Measurements from ENCODE around the gene S100A12.

Gene S100A12

DNA sequence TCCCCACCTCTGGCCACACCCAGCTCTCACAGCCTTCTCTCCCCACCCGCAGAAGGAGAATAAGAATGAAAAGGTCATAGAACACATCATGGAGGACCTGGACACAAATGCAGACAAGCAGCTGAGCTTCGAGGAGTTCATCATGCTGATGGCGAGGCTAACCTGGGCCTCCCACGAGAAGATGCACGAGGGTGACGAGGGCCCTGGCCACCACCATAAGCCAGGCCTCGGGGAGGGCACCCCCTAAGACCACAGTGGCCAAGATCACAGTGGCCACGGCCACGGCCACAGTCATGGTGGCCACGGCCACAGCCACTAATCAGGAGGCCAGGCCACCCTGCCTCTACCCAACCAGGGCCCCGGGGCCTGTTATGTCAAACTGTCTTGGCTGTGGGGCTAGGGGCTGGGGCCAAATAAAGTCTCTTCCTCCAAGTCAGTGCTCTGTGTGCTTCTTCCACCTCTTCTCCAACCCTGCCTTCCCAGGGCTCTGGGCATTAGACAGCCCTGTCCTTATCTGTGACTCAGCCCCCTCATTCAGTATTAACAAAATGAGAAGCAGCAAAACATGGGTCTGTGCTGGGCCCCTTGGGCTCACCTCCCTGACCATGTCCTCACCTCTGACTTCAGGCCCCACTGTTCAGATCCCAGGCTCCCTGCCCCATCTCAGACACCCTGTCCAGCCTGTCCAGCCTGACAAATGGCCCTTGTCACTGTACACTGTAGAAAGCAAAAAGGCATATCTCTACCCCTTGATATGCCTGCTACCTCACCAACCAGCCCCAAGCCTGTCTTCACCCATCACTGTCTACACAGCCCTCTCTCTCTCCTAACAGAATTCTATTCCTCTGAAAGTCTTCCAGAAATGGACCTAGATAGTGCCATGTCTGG, 14.6 kb downstream of the S100A12 start:
- Histone ChIP-seq H3K4me2 (ENCODE audit: low read length) (no peak overlapping the region), H3F3A (ENCODE audit: control insufficient read depth, insufficient read depth) (no peaks in the 10 kb centered on the region), H3K9me2 (replicated peaks; ENCODE audit: control insufficient read depth, low read length) (no peaks in the 10 kb centered on the region), H3K79me2 (ENCODE audit: control insufficient read depth, low read length) (no peaks in the 10 kb centered on the region), H4K20me1 (ENCODE audit: control insufficient read depth, insufficient read depth, low read depth, low read length) (no peaks in the 10 kb centered on the region; the same call in 1 of the 2 replicates), H3K27me3 (ENCODE audit: control insufficient read depth, low read length) (peaks cover under 1% of the 10 kb centered on the region; the same call in 1 of the 2 replicates), H3K4me3 (ENCODE audit: low read length) (no peak overlapping the region), H3K27ac (ENCODE audit: low read depth, low read length) (no peak overlapping the region), H3K4me1 (ENCODE audit: control insufficient read depth, low read length) (no peaks in the 10 kb centered on the region), H3K9me3 (ENCODE audit: control insufficient read depth, insufficient read depth, low read length) (no peaks in the 10 kb centered on the region), H3K36me3 (ENCODE audit: control insufficient read depth, low read length) (no peaks in the 10 kb centered on the region)
- TF ChIP-seq, protein P1, sequence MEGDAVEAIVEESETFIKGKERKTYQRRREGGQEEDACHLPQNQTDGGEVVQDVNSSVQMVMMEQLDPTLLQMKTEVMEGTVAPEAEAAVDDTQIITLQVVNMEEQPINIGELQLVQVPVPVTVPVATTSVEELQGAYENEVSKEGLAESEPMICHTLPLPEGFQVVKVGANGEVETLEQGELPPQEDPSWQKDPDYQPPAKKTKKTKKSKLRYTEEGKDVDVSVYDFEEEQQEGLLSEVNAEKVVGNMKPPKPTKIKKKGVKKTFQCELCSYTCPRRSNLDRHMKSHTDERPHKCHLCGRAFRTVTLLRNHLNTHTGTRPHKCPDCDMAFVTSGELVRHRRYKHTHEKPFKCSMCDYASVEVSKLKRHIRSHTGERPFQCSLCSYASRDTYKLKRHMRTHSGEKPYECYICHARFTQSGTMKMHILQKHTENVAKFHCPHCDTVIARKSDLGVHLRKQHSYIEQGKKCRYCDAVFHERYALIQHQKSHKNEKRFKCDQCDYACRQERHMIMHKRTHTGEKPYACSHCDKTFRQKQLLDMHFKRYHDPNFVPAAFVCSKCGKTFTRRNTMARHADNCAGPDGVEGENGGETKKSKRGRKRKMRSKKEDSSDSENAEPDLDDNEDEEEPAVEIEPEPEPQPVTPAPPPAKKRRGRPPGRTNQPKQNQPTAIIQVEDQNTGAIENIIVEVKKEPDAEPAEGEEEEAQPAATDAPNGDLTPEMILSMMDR (IDR thresholded peaks at IDR 0.05; ENCODE audit: low read depth, low read length, poor library complexity, severe bottlenecking), result no peak
- TF ChIP-seq EZH2phosphoT487 (IDR thresholded peaks at IDR 0.05; ENCODE audit: borderline replicate concordance, low read length), result no peak

DNA sequence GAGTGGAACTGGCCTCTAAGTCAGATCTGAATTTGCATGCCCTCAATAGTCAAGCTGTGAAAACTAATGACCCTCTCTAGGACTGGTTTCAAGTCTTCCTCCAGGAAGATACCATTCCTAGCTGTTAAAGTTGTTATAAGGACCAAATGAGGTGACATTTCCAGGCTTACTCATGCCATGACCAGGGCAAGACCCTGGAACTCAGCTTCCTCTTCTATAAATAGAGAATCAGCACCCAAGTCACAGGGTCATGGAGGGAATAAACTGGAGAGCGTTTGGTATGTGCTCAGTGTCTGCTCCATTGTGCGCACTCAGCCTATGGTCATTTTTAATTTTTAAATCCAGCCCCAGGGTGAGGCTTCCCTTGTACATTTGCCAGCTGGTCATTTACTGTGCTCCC, 15.2 kb downstream of the S100A12 start:
- H3K4me2 ChIP-seq (ENCODE audit: low read length), result no peak overlapping the region
- H3K9me2 ChIP-seq (replicated peaks; ENCODE audit: control insufficient read depth, low read length), result no peaks in the 10 kb centered on the region
- H3F3A ChIP-seq (ENCODE audit: control insufficient read depth, insufficient read depth), result no peaks in the 10 kb centered on the region
- no peaks in the 10 kb centered on the region for H3K9me3 ChIP-seq (ENCODE audit: control insufficient read depth, insufficient read depth, low read length)
- no peaks in the 10 kb centered on the region for H3K79me2 ChIP-seq (ENCODE audit: control insufficient read depth, low read length)
- H3K36me3 ChIP-seq (ENCODE audit: control insufficient read depth, low read length), result no peaks in the 10 kb centered on the region
- H3K4me1 ChIP-seq (ENCODE audit: control insufficient read depth, low read length), result no peaks in the 10 kb centered on the region
- no peaks in the 10 kb centered on the region for H3K27me3 ChIP-seq (ENCODE audit: control insufficient read depth, low read length)
- TF ChIP-seq, protein P1 (IDR thresholded peaks at IDR 0.05; ENCODE audit: low read depth, low read length, poor library complexity, severe bottlenecking), result no peak
- TF ChIP-seq EZH2phosphoT487 (IDR thresholded peaks at IDR 0.05; ENCODE audit: borderline replicate concordance, low read length), result no peak
- no peak overlapping the region for H3K27ac ChIP-seq (ENCODE audit: low read depth, low read length)
- no peak overlapping the region for H3K4me3 ChIP-seq (ENCODE audit: low read length)
- H4K20me1 ChIP-seq (ENCODE audit: control insufficient read depth, insufficient read depth, low read depth, low read length), result no peaks in the 10 kb centered on the region; the same call in 1 of the 2 replicates

DNA sequence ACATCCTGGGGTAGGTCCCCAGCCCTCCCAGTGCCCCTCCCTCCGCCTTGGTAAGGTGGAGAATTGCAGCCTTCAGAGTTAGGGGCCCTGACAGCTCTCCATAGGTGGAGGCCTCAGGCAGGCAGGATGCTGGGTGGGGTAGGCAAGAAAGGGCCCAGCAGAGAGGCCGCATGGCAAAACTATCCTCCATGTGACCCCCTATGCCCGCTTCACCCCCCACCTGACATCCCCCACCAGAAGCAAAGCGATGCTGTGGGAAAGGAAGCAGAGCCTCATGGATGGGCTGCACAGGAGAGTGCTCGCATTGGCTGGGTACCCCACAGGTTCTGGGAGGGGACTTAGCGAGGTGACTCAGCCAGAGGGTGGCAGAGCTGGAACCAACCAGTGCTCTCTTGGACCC, 16.2 kb downstream of the S100A12 start:
- no peaks in the 10 kb centered on the region for H3F3A ChIP-seq (ENCODE audit: control insufficient read depth, insufficient read depth)
- H3K27ac ChIP-seq (ENCODE audit: low read depth, low read length), result no peak overlapping the region

More for the DNA sequence above, 16.2 kb downstream of the S100A12 start:
- H3K4me1 ChIP-seq (ENCODE audit: control insufficient read depth, low read length), result no peaks in the 10 kb centered on the region
- no peaks in the 10 kb centered on the region; the same call in 1 of the 2 replicates for H4K20me1 ChIP-seq (ENCODE audit: control insufficient read depth, insufficient read depth, low read depth, low read length)
- H3K9me3 ChIP-seq (ENCODE audit: control insufficient read depth, insufficient read depth, low read length), result no peaks in the 10 kb centered on the region
- no peak overlapping the region for H3K4me2 ChIP-seq (ENCODE audit: low read length)
- no peaks in the 10 kb centered on the region for H3K79me2 ChIP-seq (ENCODE audit: control insufficient read depth, low read length)
- H3K4me3 ChIP-seq (ENCODE audit: low read length), result no peak overlapping the region
- no peaks in the 10 kb centered on the region for H3K9me2 ChIP-seq (replicated peaks; ENCODE audit: control insufficient read depth, low read length)
- TF ChIP-seq, protein P1 (IDR thresholded peaks at IDR 0.05; ENCODE audit: low read depth, low read length, poor library complexity, severe bottlenecking), result no peak
- TF ChIP-seq EZH2phosphoT487 (IDR thresholded peaks at IDR 0.05; ENCODE audit: borderline replicate concordance, low read length), result no peak
- H3K27me3 ChIP-seq (ENCODE audit: control insufficient read depth, low read length), result no peaks in the 10 kb centered on the region
- H3K36me3 ChIP-seq (ENCODE audit: control insufficient read depth, low read length), result no peaks in the 10 kb centered on the region
